GM04504 (cell line): ENCODE measurements around the gene PMEPA1.

Experiments used
- DNase-seq: peaks from one replicate; pipeline ENCODE4 v3.0.0-alpha.2; 2012; ENCODE audit warnings: low read depth

The PMEPA1 gene

GRCh38 chr20:57622579-57623381 is 87.0 kb downstream of the PMEPA1 start:
- DNase-seq, result no peak

GRCh38 chr20:57622201-57622570 is 87.6 kb downstream of the PMEPA1 start:
- DNase-seq, result no peak

GRCh38 chr20:57621421-57622200 is 88.2 kb downstream of the PMEPA1 start:
- no peak for DNase-seq

- DNase-seq, result no peak
Observed at GRCh38 chr20:57620999-57621398, 88.8 kb downstream of the PMEPA1 start.

- no peak for DNase-seq
Observed at GRCh38 chr20:57620274-57620990, 89.4 kb downstream of the PMEPA1 start, which contains the start of gene ZBP1. Gene ZBP1 (minus strand): TSS chr20:57620426. CDS start chr20:57620295, 131 bp downstream.

GRCh38 chr20:57619051-57619831 is 90.6 kb downstream of the PMEPA1 start:
- DNase-seq, result no peak

GRCh38 chr20:57618764-57619050 is 91.1 kb downstream of the PMEPA1 start:
- DNase-seq, result no peak

- no peak for DNase-seq
Observed at GRCh38 chr20:57618091-57618763, 91.6 kb downstream of the PMEPA1 start.

GRCh38 chr20:57617079-57617795 is 92.6 kb downstream of the PMEPA1 start:
- no peak for DNase-seq

GRCh38 chr20:57616143-57616951 is 93.5 kb downstream of the PMEPA1 start:
- no peak for DNase-seq

GRCh38 chr20:57615445-57615811 is 94.4 kb downstream of the PMEPA1 start:
- no peak for DNase-seq

- DNase-seq, result no peak
Observed at GRCh38 chr20:57614490-57615444, 95.0 kb downstream of the PMEPA1 start.

- DNase-seq, result no peak
Observed at GRCh38 chr20:57613481-57613921, 96.3 kb downstream of the PMEPA1 start.

- no peak for DNase-seq
Observed at GRCh38 chr20:57612916-57613315, 96.9 kb downstream of the PMEPA1 start.

GRCh38 chr20:57612436-57612835 is 97.4 kb downstream of the PMEPA1 start:
- DNase-seq, result no peak

- no peak for DNase-seq
Observed at GRCh38 chr20:57611586-57612311, 98.1 kb downstream of the PMEPA1 start.

- DNase-seq, result no peak
Observed at GRCh38 chr20:57610261-57610952, 99.4 kb downstream of the PMEPA1 start.

- no peak for DNase-seq
Observed at GRCh38 chr20:57609842-57610167, 100.0 kb downstream of the PMEPA1 start.
